Fibroblast of lung (primary cell): ENCODE measurements around the gene GRIA1.

Experiments
- CTCF ChIP-seq, 2 donors: IDR thresholded peaks in 1 of 2; conservative IDR thresholded peaks in 1 of 2; 1 replicate in 1 of 2; 2 replicates in 1 of 2; pipeline ENCODE4 v1.5.1; 2011 to 2012; ENCODE audit warnings: low read length in 2 of 2, control low read depth in 1 of 2, inconsistent platforms in 1 of 2, low read depth in 1 of 2, mild to moderate bottlenecking in 1 of 2
- EZH2 ChIP-seq: IDR thresholded peaks from 2 replicates; pipeline ENCODE4 v1.5.1; 2012; ENCODE audit warnings: low read length, control low read depth, mild to moderate bottlenecking; ENCODE audit errors: missing control alignments

- TF ChIP-seq CTCF (conservative IDR thresholded peaks at IDR 0.05 in 1 of 2, IDR thresholded peaks at IDR 0.05 in 1 of 2; ENCODE audit: low read depth in 1 of 2, low read length in 2 of 2) (no peak), EZH2 (no peak)
These were observed 301.8 kb downstream of the GRIA1 start for GRCh38 chr5:153792305-153792704.
